ENCODE measurements around the gene ZNF554. TPM values are rescaled to one million over a fixed set of nuclear protein-coding genes. Genes with fewer than 3 reads are reported as not detected.
"Not testable (repeated sequence)": the region's sequence is repeated elsewhere in the genome, so short reads cannot be mapped to it uniquely, and the experiment has no call there.

The ZNF554 gene
- total RNA-seq, 1 donor, result 3.5 TPM

GRCh38 chr19:2790557-2791271, 29.0 kb upstream of the ZNF554 start:
- TF ChIP-seq CTCF (IDR thresholded peaks at IDR 0.05; ENCODE audit: insufficient read depth, low read depth, low read length), result no peak
- DNase-seq (ENCODE audit: low read depth), result no peak
- H3K4me3 ChIP-seq (ENCODE audit: low read depth, low read length), result no peak overlapping the region

GRCh38 chr19:2791440-2791839, 28.2 kb upstream of the ZNF554 start:
- no peak for TF ChIP-seq CTCF (IDR thresholded peaks at IDR 0.05; ENCODE audit: insufficient read depth, low read depth, low read length)
- no peak for DNase-seq (ENCODE audit: low read depth)
- H3K4me3 ChIP-seq (ENCODE audit: low read depth, low read length), result no peak overlapping the region

GRCh38 chr19:2791876-2792275, 27.8 kb upstream of the ZNF554 start:
- H3K4me3 ChIP-seq (ENCODE audit: low read depth, low read length), result no peak overlapping the region
- no peak for TF ChIP-seq CTCF (IDR thresholded peaks at IDR 0.05; ENCODE audit: insufficient read depth, low read depth, low read length)
- no peak for DNase-seq (ENCODE audit: low read depth)

GRCh38 chr19:2792666-2793065, 27.0 kb upstream of the ZNF554 start:
- not testable (repeated sequence) for H3K4me3 ChIP-seq (ENCODE audit: low read depth, low read length); DNase-seq (ENCODE audit: low read depth)

GRCh38 chr19:2793126-2793525, 26.5 kb upstream of the ZNF554 start:
- no peak overlapping the region for H3K4me3 ChIP-seq (ENCODE audit: low read depth, low read length)
- no peak for TF ChIP-seq CTCF (IDR thresholded peaks at IDR 0.05; ENCODE audit: insufficient read depth, low read depth, low read length)
- no peak for DNase-seq (ENCODE audit: low read depth)

GRCh38 chr19:2793577-2793976, 26.1 kb upstream of the ZNF554 start:
- no peak overlapping the region for H3K4me3 ChIP-seq (ENCODE audit: low read depth, low read length)
- no peak for DNase-seq (ENCODE audit: low read depth)
- TF ChIP-seq CTCF (IDR thresholded peaks at IDR 0.05; ENCODE audit: insufficient read depth, low read depth, low read length), result no peak

GRCh38 chr19:2795827-2796658, 23.6 kb upstream of the ZNF554 start:
- H3K4me3 ChIP-seq (ENCODE audit: low read depth, low read length), result no peak overlapping the region
- no peak for DNase-seq (ENCODE audit: low read depth)
- TF ChIP-seq CTCF (IDR thresholded peaks at IDR 0.05; ENCODE audit: insufficient read depth, low read depth, low read length), result no peak

Data from fibroblast of villous mesenchyme (primary cell).